Fibroblast of lung (primary cell): Measurements from ENCODE around the gene IRF2. TPM values are rescaled to one million over a fixed set of nuclear protein-coding genes. Genes with fewer than 3 reads are reported as not detected.

Source experiments
- DNase-seq, 2 donors: peaks; one replicate each; pipeline versions ENCODE4 v3.0.0 to v3.0.0-alpha.2; 2010; ENCODE audit warnings: low read depth in 2 of 2
- H2AFZ ChIP-seq: 2 replicates; pipeline ENCODE4 v1.5.1; 2012; ENCODE audit warnings: low read length, control low read depth, inconsistent platforms
- H3K27ac ChIP-seq: 2 replicates; pipeline ENCODE4 v1.5.1; 2011; ENCODE audit warnings: low read length, control low read depth; ENCODE audit not compliant: insufficient read depth
- H3K27me3 ChIP-seq: 2 replicates; pipeline ENCODE4 v1.5.1; 2011; ENCODE audit warnings: mild to moderate bottlenecking, low read length; ENCODE audit not compliant: control insufficient read depth, insufficient read depth
- H3K36me3 ChIP-seq: 2 replicates; pipeline ENCODE4 v1.5.1; 2011; ENCODE audit warnings: low read length; ENCODE audit not compliant: control insufficient read depth, insufficient read depth
- H3K4me1 ChIP-seq: 2 replicates; pipeline ENCODE4 v1.5.1; 2011; ENCODE audit warnings: low read length; ENCODE audit not compliant: control insufficient read depth, insufficient read depth; ENCODE audit errors: extremely low read depth
- H3K4me2 ChIP-seq: 2 replicates; pipeline ENCODE4 v1.5.1; 2011; ENCODE audit warnings: low read length, control low read depth; ENCODE audit not compliant: insufficient read depth; ENCODE audit errors: extremely low read depth
- H3K4me3 ChIP-seq, 4 experiments: fragments of 200-600 bp in 1 of 4; sonication (generic) in 1 of 4; replicated peaks in 1 of 4; 2 replicates each; pipeline ENCODE4 v1.5.1; 2011 to 2016; ENCODE audit warnings: low read length in 4 of 4, low read depth in 3 of 4, mild to moderate bottlenecking in 3 of 4, control low read depth in 2 of 4, inconsistent platforms in 1 of 4, mixed read lengths in 1 of 4; ENCODE audit not compliant: insufficient read depth in 1 of 4; ENCODE audit errors: control extremely low read depth in 1 of 4
- H3K79me2 ChIP-seq: 2 replicates; pipeline ENCODE4 v1.5.1; 2012; ENCODE audit warnings: mild to moderate bottlenecking, low read length, inconsistent platforms; ENCODE audit not compliant: control insufficient read depth, insufficient read depth
- H3K9ac ChIP-seq: 2 replicates; pipeline ENCODE4 v1.5.1; 2011; ENCODE audit warnings: mild to moderate bottlenecking, low read length, control low read depth; ENCODE audit not compliant: insufficient read depth
- H3K9me3 ChIP-seq: 2 replicates; pipeline ENCODE4 v1.5.1; 2012; ENCODE audit warnings: low read depth, low read length; ENCODE audit not compliant: control insufficient read depth, insufficient read depth
- H4K20me1 ChIP-seq: 2 replicates; pipeline ENCODE4 v1.5.1; 2011; ENCODE audit warnings: low read length; ENCODE audit not compliant: control insufficient read depth, insufficient read depth; ENCODE audit errors: extremely low read depth
- CTCF ChIP-seq, 2 donors: IDR thresholded peaks in 1 of 2; conservative IDR thresholded peaks in 1 of 2; 1 replicate in 1 of 2; 2 replicates in 1 of 2; pipeline ENCODE4 v1.5.1; 2011 to 2012; ENCODE audit warnings: low read length in 2 of 2, control low read depth in 1 of 2, inconsistent platforms in 1 of 2, low read depth in 1 of 2, mild to moderate bottlenecking in 1 of 2
- EZH2 ChIP-seq: IDR thresholded peaks from 2 replicates; pipeline ENCODE4 v1.5.1; 2012; ENCODE audit warnings: low read length, control low read depth, mild to moderate bottlenecking; ENCODE audit errors: missing control alignments
- polyA plus RNA-seq, 2 donors: library from polyadenylated mRNA; depleted of rRNA in 1 of 2; stranded (reverse) in 1 of 2; unstranded in 1 of 2; fragments of >200 nt; gene quantifications; 2 replicates each; pipeline ENCODE4 v1.2.1, GENCODE V29; 2011 to 2012; ENCODE audit warnings: missing spikeins in 1 of 2
- total RNA-seq: library from RNA; depleted of rRNA; stranded (reverse); fragments of >200 nt; gene quantifications from 2 replicates; pipeline ENCODE4 v1.2.1, GENCODE V29; 2014

IRF2 gene
- total and polyA plus RNA-seq, 2 donors (not counting 1 experiment from before 2014, with no cell fraction given), result 30.9 to 42.3 TPM

GRCh38 chr4:184355857-184356256, 118.5 kb downstream of the IRF2 start:
- no peaks in the 10 kb centered on the region for H3K27me3 ChIP-seq
- H3K4me3 ChIP-seq, result no peak overlapping the region
- H3K4me2 ChIP-seq, result no peak overlapping the region
- H4K20me1 ChIP-seq, result no peaks in the 10 kb centered on the region
- H2AFZ ChIP-seq, result no peak overlapping the region
- H3K9ac ChIP-seq, result no peak overlapping the region
- H3K9me3 ChIP-seq, result no peaks in the 10 kb centered on the region
- TF ChIP-seq EZH2 (no peak), CTCF (conservative IDR thresholded peaks at IDR 0.05 in 1 of 2, IDR thresholded peaks at IDR 0.05 in 1 of 2; ENCODE audit: low read depth in 1 of 2, low read length in 2 of 2) (no peak)
- H3K36me3 ChIP-seq, result no peaks in the 10 kb centered on the region
- H3K79me2 ChIP-seq, result no peaks in the 10 kb centered on the region
- no peak for DNase-seq
- H3K4me1 ChIP-seq, result peaks cover 5% of the 10 kb centered on the region
- no peak overlapping the region for H3K27ac ChIP-seq

- H3K27ac ChIP-seq, result peak overlapping the region; percentile 24
- H3K9me3 ChIP-seq, result no peaks in the 10 kb centered on the region
- DNase-seq, result peak; percentile 86 to 91
- TF ChIP-seq CTCF (conservative IDR thresholded peaks at IDR 0.05 in 1 of 2, IDR thresholded peaks at IDR 0.05 in 1 of 2; ENCODE audit: low read depth in 1 of 2, low read length in 2 of 2) (no peak), EZH2 (no peak)
- no peaks in the 10 kb centered on the region for H3K27me3 ChIP-seq
- no peak overlapping the region for H3K9ac ChIP-seq
- no peaks in the 10 kb centered on the region for H4K20me1 ChIP-seq
- H3K36me3 ChIP-seq, result no peaks in the 10 kb centered on the region
- no peaks in the 10 kb centered on the region for H3K79me2 ChIP-seq
- H3K4me2 ChIP-seq, result peak overlapping the region; percentile 48
- H2AFZ ChIP-seq, result peak overlapping the region; percentile 63
- no peak overlapping the region for H3K4me3 ChIP-seq
- peaks cover 5% of the 10 kb centered on the region for H3K4me1 ChIP-seq
Measured at GRCh38 chr4:184355111-184355604, 119.2 kb downstream of the IRF2 start.

GRCh38 chr4:184352891-184353290, 121.5 kb downstream of the IRF2 start:
- Histone ChIP-seq H3K4me2 (no peak overlapping the region), H3K27ac (no peak overlapping the region), H3K4me1 (peaks cover 5% of the 10 kb centered on the region), H2AFZ (no peak overlapping the region), H4K20me1 (no peaks in the 10 kb centered on the region), H3K27me3 (no peaks in the 10 kb centered on the region), H3K9me3 (no peaks in the 10 kb centered on the region), H3K9ac (no peak overlapping the region), H3K36me3 (no peaks in the 10 kb centered on the region), H3K4me3 (no peak overlapping the region), H3K79me2 (no peaks in the 10 kb centered on the region)
- DNase-seq, result no peak
- TF ChIP-seq EZH2 (no peak), CTCF (conservative IDR thresholded peaks at IDR 0.05 in 1 of 2, IDR thresholded peaks at IDR 0.05 in 1 of 2; ENCODE audit: low read depth in 1 of 2, low read length in 2 of 2) (no peak)
